Activated gamma-delta T cell (primary cell): ENCODE results near the gene PACSIN2.
"Not testable (repeated sequence)": the region's sequence is repeated elsewhere in the genome, so short reads cannot be mapped to it uniquely, and the experiment has no call there.

Source experiments
- DNase-seq: peaks from one replicate; lab custom pipeline; 2025; lab: John Stamatoyannopoulos, UW

Gene PACSIN2

DNA sequence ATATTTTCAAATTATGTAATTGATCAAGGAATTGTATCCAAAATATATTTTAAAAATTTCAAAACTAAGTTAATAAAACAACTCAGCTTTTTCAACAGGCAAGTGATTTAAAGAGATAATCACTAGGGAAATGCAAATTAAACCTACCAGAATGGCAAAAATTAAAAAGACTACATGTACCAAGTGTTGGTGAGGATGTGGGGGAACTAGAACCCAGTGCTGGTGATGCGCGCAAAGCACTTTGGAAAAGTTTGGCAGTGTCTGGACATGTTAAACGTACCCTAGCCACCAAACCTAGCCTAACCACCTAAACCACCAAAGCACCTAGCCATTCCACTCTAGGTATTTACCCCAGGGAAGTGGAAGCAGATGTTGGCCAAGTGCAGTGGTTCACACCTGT lies 22.9 kb downstream of the PACSIN2 start:
- no peak for DNase-seq

DNA sequence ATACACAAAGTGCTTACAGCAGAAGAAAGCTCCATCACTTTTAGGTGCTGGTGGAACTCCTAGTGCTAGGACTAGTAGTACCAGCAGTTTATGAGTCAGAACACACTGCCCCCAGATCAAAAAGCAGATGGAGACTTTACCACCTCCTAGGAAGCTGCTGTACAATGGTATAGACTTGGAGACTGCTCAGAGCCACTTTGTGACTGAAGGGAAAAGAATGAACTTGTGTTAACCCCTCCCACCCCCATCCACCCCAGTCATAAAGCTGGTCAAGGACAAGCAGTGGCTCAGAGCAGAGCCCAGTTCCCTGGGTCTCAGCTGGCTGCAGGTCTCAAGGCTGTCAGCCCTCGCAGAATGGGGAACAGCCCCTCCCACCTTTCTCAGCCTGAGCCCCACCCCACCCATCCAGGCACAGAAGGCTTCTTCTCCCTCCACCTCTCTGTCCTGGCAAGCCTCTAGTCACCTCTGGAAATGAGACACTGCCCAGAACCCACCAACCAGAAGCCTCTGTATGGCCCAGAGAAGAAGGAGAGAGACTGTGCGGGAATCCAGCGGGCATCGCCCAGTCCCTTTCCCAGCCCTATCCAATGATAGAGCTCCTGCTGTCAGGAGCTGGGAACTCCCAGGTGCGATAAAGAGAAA lies 23.8 kb downstream of the PACSIN2 start:
- DNase-seq: no peak

GRCh38 chr22:42990131-42990838 lies 24.7 kb downstream of the PACSIN2 start:
- DNase-seq: no peak

DNA sequence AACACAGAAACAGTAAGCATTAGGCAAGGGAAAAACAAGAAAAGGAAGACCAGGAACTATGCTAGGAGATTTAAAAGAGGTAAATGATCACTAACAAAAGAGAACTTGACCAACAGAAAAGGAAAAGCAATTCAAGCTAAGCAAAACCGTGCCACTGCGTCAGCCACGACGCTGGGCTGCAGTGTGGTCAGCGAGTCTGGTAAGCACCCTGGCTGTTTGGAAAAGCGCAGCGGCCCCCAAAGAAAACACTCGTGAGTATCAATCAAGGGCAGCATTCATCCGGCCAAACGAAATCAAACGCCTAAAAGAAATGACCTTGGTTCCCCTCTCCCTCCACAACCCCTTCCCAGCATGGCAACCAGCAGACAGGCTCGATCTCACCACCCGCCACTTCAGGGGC lies 28.8 kb downstream of the PACSIN2 start:
- DNase-seq: no peak

- DNase-seq: no peak
These were observed 29.4 kb downstream of the PACSIN2 start for GRCh38 chr22:42985531-42985905.

- DNase-seq: no peak
These were observed 30.0 kb downstream of the PACSIN2 start for GRCh38 chr22:42984814-42985530.

GRCh38 chr22:42984397-42984796 lies 30.6 kb downstream of the PACSIN2 start:
- DNase-seq: no peak

DNA sequence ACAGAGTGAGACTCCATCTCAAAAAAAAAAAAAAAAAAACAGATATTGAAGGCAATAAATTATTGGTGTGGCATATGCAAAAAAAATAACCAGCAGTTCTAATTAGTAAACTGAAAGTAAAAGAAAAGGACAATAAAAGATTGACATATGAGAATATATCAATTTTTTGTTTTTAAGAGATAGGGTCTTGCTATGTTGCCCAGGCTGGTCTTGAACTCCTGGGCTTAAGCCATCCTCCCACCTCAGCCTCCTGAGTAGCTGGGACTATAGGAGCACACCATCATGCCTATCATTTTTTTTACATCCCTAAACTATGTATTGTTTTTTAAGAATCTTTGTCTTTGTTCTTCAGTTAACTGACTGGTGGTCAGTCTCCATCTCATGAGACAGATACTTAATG lies 31.5 kb downstream of the PACSIN2 start:
- DNase-seq: no peak

DNA sequence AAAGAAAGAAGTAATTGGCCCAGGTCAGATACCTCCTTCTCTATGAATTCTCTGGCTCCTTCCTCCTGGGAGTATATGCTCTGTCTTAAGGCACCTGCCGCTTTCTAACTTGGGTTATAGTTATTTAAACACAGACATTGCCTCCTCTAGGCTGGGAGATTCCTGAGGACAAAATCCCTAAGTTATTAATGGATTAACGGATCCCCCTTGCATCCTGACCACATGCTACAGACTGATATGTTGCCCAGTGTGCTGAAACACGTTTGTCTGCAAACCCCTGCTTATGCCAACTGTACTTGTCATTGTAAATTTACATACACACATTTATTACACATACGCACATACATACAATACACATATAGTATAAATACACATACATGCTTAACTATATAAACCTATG lies 35.3 kb downstream of the PACSIN2 start:
- DNase-seq: no peak

DNA sequence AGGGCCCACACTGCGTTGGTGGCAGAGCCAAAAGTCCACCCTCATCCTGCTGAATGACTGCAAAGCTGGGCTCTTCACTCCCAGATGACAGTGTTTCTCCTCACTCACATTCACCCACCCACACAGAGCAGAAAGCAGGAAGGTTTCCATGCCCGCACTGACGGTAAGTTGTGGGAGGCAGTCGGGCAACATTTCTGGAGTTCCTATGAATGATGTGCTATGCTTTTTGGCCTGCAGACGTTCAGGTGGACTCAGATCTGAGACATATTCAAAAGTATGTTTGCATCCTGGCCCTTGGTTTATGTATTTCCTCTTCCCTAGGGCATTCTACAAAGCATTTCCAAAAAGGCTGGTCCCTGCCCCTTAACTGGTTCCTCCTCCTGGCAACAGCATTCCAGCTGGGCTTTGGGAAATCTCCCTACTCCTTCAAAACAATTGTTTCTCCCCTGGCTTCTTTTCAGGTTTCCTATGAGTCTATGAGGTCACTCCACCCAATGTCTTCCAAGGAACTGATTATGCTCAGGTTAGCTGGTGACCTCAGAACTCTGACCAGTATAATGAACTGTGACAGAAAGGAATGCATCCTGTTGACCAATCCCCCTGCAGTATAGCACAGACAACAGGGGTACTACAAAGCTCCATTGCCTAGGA lies 36.4 kb downstream of the PACSIN2 start:
- no peak for DNase-seq

GRCh38 chr22:42977569-42977968 lies 37.4 kb downstream of the PACSIN2 start:
- no peak for DNase-seq

DNA sequence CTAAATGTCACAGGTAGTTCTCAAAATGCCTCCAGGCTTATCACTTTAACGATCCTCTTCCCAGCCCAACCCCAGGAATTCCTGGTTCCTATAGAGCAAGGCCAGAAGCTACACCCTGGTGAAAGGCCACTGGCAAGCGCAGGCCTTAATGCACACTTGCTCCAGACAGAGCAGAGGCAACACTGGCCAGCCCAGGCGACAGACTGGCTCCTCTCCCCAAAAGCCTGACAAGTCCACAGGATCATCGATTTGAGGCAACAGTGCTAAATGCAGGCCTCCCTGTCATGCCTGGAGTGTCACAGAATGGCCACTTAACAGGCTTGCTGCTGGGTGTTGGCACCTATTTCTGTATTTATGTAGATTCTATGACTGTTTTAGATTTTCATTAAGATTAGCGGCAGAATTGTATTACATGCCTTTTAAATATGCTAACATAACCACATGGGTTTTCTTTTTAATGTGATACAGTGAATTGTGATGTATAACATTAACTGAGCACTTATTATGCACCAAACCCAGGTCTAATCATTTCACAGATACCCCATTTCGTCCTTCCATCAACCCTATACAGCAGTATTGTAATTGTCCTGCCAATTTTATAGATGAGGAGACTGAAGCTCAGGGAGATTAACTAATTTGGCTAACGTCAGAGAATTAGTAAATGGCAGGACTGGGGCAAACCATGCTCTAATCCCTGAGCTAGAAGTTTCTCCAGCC lies 38.6 kb downstream of the PACSIN2 start:
- no peak for DNase-seq

GRCh38 chr22:42974223-42974622 lies 40.7 kb downstream of the PACSIN2 start:
- no peak for DNase-seq

DNA sequence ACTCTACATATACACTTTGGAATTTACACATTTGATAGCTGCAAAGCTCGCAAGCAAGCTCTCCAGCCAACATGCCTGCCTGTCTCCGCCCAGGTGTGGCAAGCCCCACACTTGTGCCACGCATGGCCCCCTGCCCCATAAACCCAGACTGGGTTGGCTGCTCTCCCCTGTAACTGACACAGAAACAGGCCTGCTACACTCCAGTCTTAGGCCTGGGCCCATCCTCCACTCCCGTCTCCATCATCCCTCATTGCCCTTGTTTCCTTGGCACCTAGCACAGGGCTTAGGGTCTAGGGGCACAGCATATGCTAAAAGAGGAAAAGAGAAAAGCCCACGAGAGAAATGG lies 41.4 kb downstream of the PACSIN2 start:
- DNase-seq: no peak

DNA sequence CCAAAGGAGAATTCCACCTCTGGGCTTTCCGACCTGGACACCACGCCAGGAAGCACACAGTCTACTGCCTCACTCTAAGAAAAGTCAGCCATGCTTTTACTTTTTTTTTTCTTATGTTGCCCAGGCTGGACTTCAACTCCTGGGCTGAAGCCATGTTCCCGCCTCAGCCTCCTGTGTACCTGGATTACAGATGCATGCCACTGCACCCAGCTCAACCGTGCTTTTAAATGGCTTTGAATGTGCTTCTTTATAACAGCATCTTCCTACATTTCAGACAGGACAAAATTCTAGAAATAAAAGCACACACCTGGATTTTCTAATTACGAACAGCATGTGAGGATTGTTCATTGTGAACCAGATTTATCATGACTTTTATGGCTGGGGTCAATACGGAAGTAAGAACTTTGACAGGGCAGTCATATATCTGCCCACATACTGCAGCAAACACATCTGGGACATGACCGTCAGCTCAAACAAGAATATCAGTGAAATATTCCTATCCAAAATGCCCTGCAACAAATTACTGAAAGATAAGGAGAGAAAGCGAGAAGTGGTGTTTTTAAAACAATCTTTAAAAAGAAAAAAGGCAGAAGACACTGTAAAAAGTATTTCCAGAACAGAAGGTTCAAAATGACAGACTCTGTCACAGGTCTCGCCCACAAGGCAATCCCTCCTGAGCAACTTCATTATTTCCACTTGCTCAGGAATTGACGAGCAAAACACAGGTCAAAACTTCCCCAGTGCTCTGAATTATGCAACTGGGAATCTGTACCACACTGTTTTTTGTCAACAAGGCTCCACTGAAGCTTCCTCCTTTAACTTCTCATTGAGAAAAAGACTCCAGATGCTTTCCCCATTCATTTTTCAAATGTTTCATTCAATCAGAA lies 42.1 kb downstream of the PACSIN2 start:
- DNase-seq: no peak

DNA sequence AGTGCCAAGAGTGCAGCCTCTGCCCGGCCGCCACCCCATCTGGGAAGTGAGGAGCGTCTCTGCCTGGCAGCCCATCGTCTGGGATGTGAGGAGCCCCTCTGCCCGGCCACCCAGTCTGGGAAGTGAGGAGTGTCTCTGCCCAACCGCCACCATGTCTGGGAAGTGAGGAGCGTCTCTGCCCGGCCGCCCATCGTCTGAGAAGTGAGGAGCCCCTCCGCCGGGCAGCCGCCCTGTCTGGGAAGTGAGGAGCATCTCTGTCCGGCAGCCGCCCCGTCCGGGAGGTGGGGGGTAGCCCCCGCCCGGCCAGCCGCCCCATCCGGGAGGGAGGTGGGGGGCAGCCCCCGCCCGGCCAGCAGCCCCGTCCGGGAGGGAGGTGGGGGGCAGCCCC lies 43.5 kb downstream of the PACSIN2 start:
- DNase-seq: not testable (repeated sequence)

DNA sequence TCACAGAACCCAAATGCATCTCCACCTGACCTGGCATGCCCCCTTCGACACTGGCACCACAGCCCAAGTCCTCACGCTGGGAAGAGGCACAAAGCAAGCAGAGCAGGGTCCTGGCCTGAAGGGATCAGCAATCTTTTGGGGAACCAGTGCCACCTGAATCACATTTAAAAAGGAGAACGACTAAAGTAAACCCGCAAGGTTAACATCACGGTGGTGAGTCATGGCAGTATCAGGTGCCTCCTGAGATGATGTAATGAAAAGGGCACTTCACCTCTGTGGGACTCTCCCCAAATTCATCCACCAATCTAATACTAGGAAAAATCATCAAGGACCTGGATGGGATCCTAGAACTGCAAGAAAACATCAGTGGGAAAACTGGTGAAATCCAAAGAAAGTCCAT lies 44.9 kb downstream of the PACSIN2 start:
- DNase-seq: no peak

- DNase-seq: no peak
These were observed 45.5 kb downstream of the PACSIN2 start for GRCh38 chr22:42969348-42969975.

GRCh38 chr22:42967933-42968332 lies 47.0 kb downstream of the PACSIN2 start:
- no peak for DNase-seq

- DNase-seq: no peak
These were observed 47.9 kb downstream of the PACSIN2 start for GRCh38 chr22:42967005-42967404.

GRCh38 chr22:42966497-42966896 lies 48.5 kb downstream of the PACSIN2 start:
- DNase-seq: no peak
